ENCODE data around the gene GMDS.

Gene GMDS

GRCh38 chr6:1713016-1713600 lies 532.3 kb downstream of the GMDS start:
- no peak for DNase-seq
- Histone ChIP-seq H3K4me1 (ENCODE audit: low read length) (no peaks in the 10 kb centered on the region), H2AFZ (ENCODE audit: low read length) (no peak overlapping the region), H3K9me2 (replicated peaks; ENCODE audit: insufficient read depth, low read length) (no peaks in the 10 kb centered on the region), H4K20me1 (ENCODE audit: insufficient read depth, low read length) (no peaks in the 10 kb centered on the region), H3K27ac (ENCODE audit: low read length) (no peak overlapping the region), H3K9me3 (replicated peaks; ENCODE audit: insufficient read depth, low read length) (no peaks in the 10 kb centered on the region), H3K9ac (ENCODE audit: low read length) (no peak overlapping the region), H3F3A (ENCODE audit: insufficient read depth, low read length) (no peaks in the 10 kb centered on the region), H3K27me3 (replicated peaks; ENCODE audit: insufficient read depth, low read length) (no peaks in the 10 kb centered on the region), H3K79me2 (ENCODE audit: low read length) (no peaks in the 10 kb centered on the region), H3K4me2 (ENCODE audit: low read depth, low read length) (no peak overlapping the region), H3K4me3 (ENCODE audit: low read length) (no peak overlapping the region), H3K36me3 (replicated peaks; ENCODE audit: insufficient read depth, low read length) (no peaks in the 10 kb centered on the region)
- TF ChIP-seq EZH2 (optimal IDR thresholded peaks at IDR 0.05; ENCODE audit: low read depth, low read length) (no peak), EZH2phosphoT487 (IDR thresholded peaks at IDR 0.05; ENCODE audit: low read length) (no peak), CTCF (IDR thresholded peaks at IDR 0.05; ENCODE audit: low read length) (no peak)

- no peaks in the 10 kb centered on the region for H3K79me2 ChIP-seq (ENCODE audit: low read length)
- no peaks in the 10 kb centered on the region for H3K27me3 ChIP-seq (replicated peaks; ENCODE audit: insufficient read depth, low read length)
- no peaks in the 10 kb centered on the region for H3K9me3 ChIP-seq (replicated peaks; ENCODE audit: insufficient read depth, low read length)
- no peak overlapping the region for H3K9ac ChIP-seq (ENCODE audit: low read length)
- no peak overlapping the region for H3K27ac ChIP-seq (ENCODE audit: low read length)
- no peaks in the 10 kb centered on the region for H3K9me2 ChIP-seq (replicated peaks; ENCODE audit: insufficient read depth, low read length)
- no peaks in the 10 kb centered on the region for H3K4me1 ChIP-seq (ENCODE audit: low read length)
- H3K4me3 ChIP-seq (ENCODE audit: low read length): no peak overlapping the region
- DNase-seq: no peak
- H3F3A ChIP-seq (ENCODE audit: insufficient read depth, low read length): no peaks in the 10 kb centered on the region
- no peak overlapping the region for H2AFZ ChIP-seq (ENCODE audit: low read length)
- H3K36me3 ChIP-seq (replicated peaks; ENCODE audit: insufficient read depth, low read length): no peaks in the 10 kb centered on the region
- H4K20me1 ChIP-seq (ENCODE audit: insufficient read depth, low read length): no peaks in the 10 kb centered on the region
- TF ChIP-seq CTCF (IDR thresholded peaks at IDR 0.05; ENCODE audit: low read length): no peak
- TF ChIP-seq EZH2phosphoT487 (IDR thresholded peaks at IDR 0.05; ENCODE audit: low read length): no peak
- TF ChIP-seq EZH2 (optimal IDR thresholded peaks at IDR 0.05; ENCODE audit: low read depth, low read length): no peak
- H3K4me2 ChIP-seq (ENCODE audit: low read depth, low read length): no peak overlapping the region
Measured at GRCh38 chr6:1712451-1712850, 533.0 kb downstream of the GMDS start.

- H4K20me1 ChIP-seq (ENCODE audit: insufficient read depth, low read length): no peaks in the 10 kb centered on the region
- H3F3A ChIP-seq (ENCODE audit: insufficient read depth, low read length): no peaks in the 10 kb centered on the region
- no peaks in the 10 kb centered on the region for H3K4me1 ChIP-seq (ENCODE audit: low read length)
- H3K4me2 ChIP-seq (ENCODE audit: low read depth, low read length): no peak overlapping the region
- H3K36me3 ChIP-seq (replicated peaks; ENCODE audit: insufficient read depth, low read length): no peaks in the 10 kb centered on the region
- H3K9me3 ChIP-seq (replicated peaks; ENCODE audit: insufficient read depth, low read length): no peaks in the 10 kb centered on the region
- H2AFZ ChIP-seq (ENCODE audit: low read length): no peak overlapping the region
- TF ChIP-seq CTCF (IDR thresholded peaks at IDR 0.05; ENCODE audit: low read length) (no peak), EZH2phosphoT487 (IDR thresholded peaks at IDR 0.05; ENCODE audit: low read length) (no peak), EZH2 (optimal IDR thresholded peaks at IDR 0.05; ENCODE audit: low read depth, low read length) (no peak)
- DNase-seq: no peak
- no peaks in the 10 kb centered on the region for H3K27me3 ChIP-seq (replicated peaks; ENCODE audit: insufficient read depth, low read length)
- H3K79me2 ChIP-seq (ENCODE audit: low read length): no peaks in the 10 kb centered on the region
- H3K27ac ChIP-seq (ENCODE audit: low read length): no peak overlapping the region
- H3K9me2 ChIP-seq (replicated peaks; ENCODE audit: insufficient read depth, low read length): no peaks in the 10 kb centered on the region
- no peak overlapping the region for H3K9ac ChIP-seq (ENCODE audit: low read length)
- H3K4me3 ChIP-seq (ENCODE audit: low read length): no peak overlapping the region
Measured at GRCh38 chr6:1711136-1711535, 534.3 kb downstream of the GMDS start.
